Heart left ventricle (tissue), 16 donors: ENCODE measurements around the gene RSPH6A. TPM values are rescaled to one million over a fixed set of nuclear protein-coding genes. Genes with fewer than 3 reads are reported as not detected.

Experiments used
- ATAC-seq, 4 donors: fragments of 200-7000 bp; cut with Tn5 transposase; one replicate each; pipeline ENCODE4 v1.9.1; 2020 to 2022; ENCODE audit warnings: moderate library complexity in 4 of 4, mild to moderate bottlenecking in 3 of 4, moderate number of reproducible peaks in 1 of 4
- DNase-seq, 5 donors: peaks; one replicate each; pipeline ENCODE4 v3.0.0-alpha.2; 2020
- H3K27ac ChIP-seq, 12 donors: fragments of 200-600 bp; sonication (generic) in 4 of 12; one replicate each; pipeline versions ENCODE4 v1.5.0 to v1.8.0; 2016 to 2022; ENCODE audit warnings: mild to moderate bottlenecking in 2 of 12
- H3K27me3 ChIP-seq, 9 donors: fragments of 200-600 bp; sonication (generic) in 2 of 9; one replicate each; pipeline versions ENCODE4 v1.5.1 to v1.8.0; 2016 to 2022; ENCODE audit warnings: mild to moderate bottlenecking in 3 of 9
- H3K36me3 ChIP-seq, 9 donors: fragments of 200-600 bp; sonication (generic) in 2 of 9; one replicate each; pipeline versions ENCODE4 v1.5.0 to v1.8.0; 2018 to 2022; ENCODE audit warnings: mild to moderate bottlenecking in 2 of 9
- H3K4me1 ChIP-seq, 12 donors: fragments of 200-600 bp; sonication (generic) in 4 of 12; one replicate each; pipeline versions ENCODE4 v1.5.0 to v1.8.0; 2016 to 2022; ENCODE audit warnings: mild to moderate bottlenecking in 3 of 12
- H3K4me3 ChIP-seq, 12 donors: fragments of 200-600 bp; sonication (generic) in 4 of 12; one replicate each; pipeline versions ENCODE4 v1.5.0 to v1.8.0; 2017 to 2022; ENCODE audit warnings: mild to moderate bottlenecking in 9 of 12, moderate library complexity in 4 of 12
- H3K9me3 ChIP-seq, 12 donors: fragments of 200-600 bp; sonication (generic) in 4 of 12; one replicate each; pipeline versions ENCODE4 v1.5.0 to v1.8.0; 2016 to 2022; ENCODE audit warnings: mild to moderate bottlenecking in 1 of 12
- CTCF ChIP-seq, 12 donors: fragments of 200-600 bp; sonication (generic) in 4 of 12; IDR thresholded peaks; one replicate each; pipeline versions ENCODE4 v1.5.0 to v1.8.0; 2018 to 2022; ENCODE audit warnings: antibody characterized with exemption in 12 of 12, mild to moderate bottlenecking in 5 of 12
- POLR2A ChIP-seq, 2 donors: fragments of 450-650 bp; IDR thresholded peaks; one replicate each; pipeline ENCODE4 v1.6.1; 2017; ENCODE audit warnings: antibody characterized with exemption in 2 of 2, mild to moderate bottlenecking in 2 of 2, moderate library complexity in 2 of 2
- WGBS, 4 donors: extraction: QIAGEN DNeasy Blood & Tissue Kit in 2 of 4; methylation state at CpG; one replicate each; pipeline versions ENCODE4 v1.1.5 to v1.1.7; 2013 to 2018; 5-methylcytosine and 5-hydroxymethylcytosine counted together
- intact Hi-C, 10 donors: fragments of 100-400 bp; cut with DNase I; formaldehyde crosslinking; loops; one replicate each; pipeline versions ENCODE4 v1.11.1 to v1.14.2; 2022
- polyA plus RNA-seq, 2 donors: library from polyadenylated mRNA; stranded (reverse); fragments of 200-250 nt; gene quantifications; one replicate each; pipeline ENCODE4 v1.2.3, GENCODE V29; 2013
- total RNA-seq, 9 donors: library from RNA; depleted of rRNA in 2 of 9; stranded (reverse); fragments of >200 nt in 2 of 9; fragmentation: NEBNext Ultra II Directional in 3 of 9; extraction: Animal tissue kit (Norgen Biotek cat#: 25700) in 3 of 9; gene quantifications; one replicate each; pipeline versions ENCODE4 v1.1.0 to v1.2.4, GENCODE V29; 2016 to 2023
- donor health status: ischemic (EF 13 %, LVEDD 7.1; RV severe dilation, severe dysfunction).
- donor health status: healthy with polysubstance abuse.
- donor health status: DM: no; HTN: yes; CAD: no.
- donor health status: DM: no; HTN: no; CAD: no.
- donor health status: ischemic (EF 25% LVEDD 6.9; RV normal size, moderate dysfunction).
- donor health status: ischemic (EF 25% LVEDD 5.7; RV mildly dilated, moderate dysfunction).
- donor health status: healthy.
- donor health status: DM: yes; HTN: yes; CAD: no.
- donor health status: ischemic (EF 35%, LVEDD 5.7; RV mildly dilated, moderate dysfunction).
- donor health status: nonischemic (EF 11% LVEDD 7.7; RV severe dilation, severe dysfunction).
- donor health status: DM: yes; HTN: yes; CAD: no.
- donor health status: PGD.
- donor health status: ischemic (EF 29% LVEDD 5.4; RV normal size, mild dysfunction).
- donor health status: nonischemic (EF 23%, LVEDD 6.1; RV moderate dilation, normal function).

The RSPH6A gene
- total and polyA plus RNA-seq, 11 donors = not detected

- TF ChIP-seq CTCF (IDR thresholded peaks at IDR 0.05) (no peak), POLR2A (IDR thresholded peaks at IDR 0.05) (no peak)
- H3K27ac ChIP-seq = no peak overlapping the region
- H3K4me3 ChIP-seq = no peak overlapping the region
- peak in 1 of 5 donors; percentile 45 for DNase-seq
- peaks cover 0 to 78% (median 70%) of the 10 kb centered on the region in 9 donors for H3K36me3 ChIP-seq
- no peaks in the 10 kb centered on the region for H3K9me3 ChIP-seq
- no peaks in the 10 kb centered on the region for H3K27me3 ChIP-seq
- intact Hi-C loops = no loop called here
- WGBS, 4 donors = 87 to 97% (median 91%) methylated on average over 5 of the region's 5 CpGs
- H3K4me1 ChIP-seq = peaks cover 0 to 9% (median 0%) of the 10 kb centered on the region in 12 donors
- ATAC-seq = no peak
Observed at GRCh38 chr19:45822716-45823115, 7.6 kb upstream of the RSPH6A start.

DNA sequence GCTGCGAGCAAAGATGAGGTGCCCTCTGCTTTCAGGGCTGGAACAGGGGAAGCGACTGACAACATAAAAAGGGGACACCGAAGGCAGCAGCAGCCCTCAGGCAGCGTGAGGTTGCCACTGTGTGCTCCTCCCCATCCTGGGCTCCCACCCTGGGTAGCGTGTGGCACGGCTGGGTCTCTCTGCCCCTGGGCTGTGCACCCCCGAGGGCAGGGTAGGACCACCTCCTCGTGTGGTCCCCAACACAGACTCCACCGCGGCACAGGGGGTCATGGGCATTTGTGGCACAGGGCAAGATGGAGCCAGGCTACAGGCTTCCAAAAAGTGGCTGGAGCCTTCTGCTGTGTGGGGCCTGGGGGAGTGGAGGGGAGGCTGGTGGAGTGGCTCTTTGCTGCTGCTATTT, 6.5 kb upstream of the RSPH6A start:
- Histone ChIP-seq H3K9me3 (no peaks in the 10 kb centered on the region), H3K4me1 (peaks cover 0 to 19% (median 0%) of the 10 kb centered on the region in 12 donors), H3K27me3 (no peaks in the 10 kb centered on the region), H3K36me3 (peaks cover 0 to 66% (median 59%) of the 10 kb centered on the region in 9 donors), H3K27ac (no peak overlapping the region), H3K4me3 (no peak overlapping the region)
- whole genome bisulfite sequencing, 4 donors = 82 to 93% (median 87%) methylated on average over 5 to 10 of the region's 10 CpGs
- TF ChIP-seq POLR2A (IDR thresholded peaks at IDR 0.05) (no peak), CTCF (IDR thresholded peaks at IDR 0.05) (no peak)
- intact Hi-C loops = no loop called here
- ATAC-seq (no peak), DNase-seq (peak in 2 of 5 donors; percentile 13 to 14)

DNA sequence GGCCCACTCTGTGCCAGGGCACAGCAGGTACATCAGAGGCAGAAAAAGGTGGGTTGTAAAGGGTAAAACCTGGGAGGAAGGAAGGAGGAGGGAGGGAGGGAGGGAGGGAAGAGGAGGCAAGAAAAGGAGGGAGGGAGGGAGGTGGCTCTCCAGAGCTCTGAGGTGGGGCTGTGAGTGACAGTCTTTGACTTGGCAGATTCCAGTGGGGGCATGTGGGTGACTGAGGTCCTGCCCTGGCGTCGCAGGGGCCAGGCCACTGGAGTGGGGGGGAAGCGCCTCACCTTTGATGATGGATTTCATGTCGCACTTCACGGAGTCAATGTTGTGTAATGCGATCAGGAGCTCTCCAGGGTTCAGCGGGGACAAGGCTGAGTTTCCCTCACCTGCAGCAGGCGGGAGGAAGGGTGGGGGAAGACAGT, 6.0 kb upstream of the RSPH6A start:
- Histone ChIP-seq H3K27ac (no peak overlapping the region), H3K36me3 (peaks cover 0 to 62% (median 54%) of the 10 kb centered on the region in 9 donors), H3K27me3 (peaks cover 0 to 2% (median 0%) of the 10 kb centered on the region in 9 donors), H3K4me1 (peaks cover 0 to 24% (median 1%) of the 10 kb centered on the region in 12 donors), H3K9me3 (no peaks in the 10 kb centered on the region), H3K4me3 (no peak overlapping the region)
- DNase-seq (peak in 2 of 5 donors; percentile 4 to 29), ATAC-seq (no peak)
- intact Hi-C loops = no loop called here
- no peak for TF ChIP-seq CTCF (IDR thresholded peaks at IDR 0.05)
- TF ChIP-seq POLR2A (IDR thresholded peaks at IDR 0.05) = no peak
- WGBS, 4 donors = 83 to 89% (median 87%) methylated on average over 8 of the region's 8 CpGs

- peaks cover 0 to 56% (median 49%) of the 10 kb centered on the region in 9 donors for H3K36me3 ChIP-seq
- peaks cover 0 to 8% (median 0%) of the 10 kb centered on the region in 9 donors for H3K27me3 ChIP-seq
- WGBS, 4 donors = 73 to 77% (median 74%) methylated on average over 18 to 20 of the region's 20 CpGs
- H3K27ac ChIP-seq = no peak overlapping the region
- intact Hi-C loops = no loop called here
- no peak for ATAC-seq
- no peak for TF ChIP-seq CTCF (IDR thresholded peaks at IDR 0.05)
- no peak for TF ChIP-seq POLR2A (IDR thresholded peaks at IDR 0.05)
- peak in 1 of 5 donors; percentile 37 for DNase-seq
- no peaks in the 10 kb centered on the region for H3K9me3 ChIP-seq
- peaks cover 0 to 28% (median 5%) of the 10 kb centered on the region in 12 donors for H3K4me1 ChIP-seq
- no peak overlapping the region for H3K4me3 ChIP-seq
Observed at GRCh38 chr19:45820413-45821102, 5.5 kb upstream of the RSPH6A start.
